Measurements from ENCODE around the gene PLXND1.
A peak's percentile ranks its signal among the peaks of the same experiment; 100 is the strongest.

Gene PLXND1

DNA sequence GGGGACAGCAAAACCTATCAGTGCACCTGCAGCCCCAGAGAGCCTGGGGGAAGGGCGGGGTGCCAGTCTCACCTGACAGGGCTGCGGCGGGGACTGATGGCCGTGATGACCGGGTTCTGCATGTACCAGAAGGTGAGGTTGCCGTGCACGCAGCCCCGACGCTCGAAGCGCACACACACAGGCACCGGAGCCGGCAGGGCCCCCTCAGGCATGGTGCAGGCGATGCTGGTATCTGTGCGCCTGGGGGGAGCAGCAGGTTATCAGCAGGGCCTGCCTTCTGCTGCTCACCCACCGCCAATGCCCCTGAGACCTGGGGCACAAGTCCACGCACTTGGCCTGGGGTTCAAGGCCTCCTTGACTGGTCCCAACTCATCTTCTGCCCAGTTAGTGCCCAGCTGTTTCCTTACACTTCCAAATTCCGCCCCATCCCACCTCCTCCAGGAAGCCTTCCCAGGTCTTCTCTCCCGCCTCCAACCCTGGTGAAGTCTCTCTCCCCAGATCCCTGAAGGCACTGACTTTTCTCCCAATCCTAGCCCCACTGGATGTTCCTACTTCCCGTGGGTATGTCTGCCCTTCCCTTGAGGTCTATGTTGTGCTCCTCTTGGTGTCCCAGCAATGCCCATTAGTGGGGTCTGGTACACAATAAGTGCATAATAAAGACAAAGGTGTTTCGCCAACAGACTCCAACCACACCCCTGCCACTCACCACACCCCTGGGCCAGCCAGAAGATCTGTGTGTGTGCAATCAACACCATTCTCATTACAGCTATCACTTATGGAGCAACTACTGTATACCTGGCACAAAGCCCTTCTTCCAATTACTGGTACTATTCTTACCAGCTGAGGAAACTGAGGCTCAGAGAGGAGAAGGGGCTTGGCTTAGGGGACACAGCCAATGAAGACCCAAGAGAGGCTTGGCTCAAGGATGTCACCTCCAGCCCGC is 34.6 kb downstream of the PLXND1 start:
- Histone ChIP-seq H3K27me3 (ENCODE audit: control insufficient read depth in 1 of 2, insufficient read depth in 2 of 2, low read length in 2 of 2) (no peaks in the 10 kb centered on the region), H3K9ac (ENCODE audit: low read length in 2 of 2) (no peak overlapping the region), H3K36me3 (ENCODE audit: control insufficient read depth in 2 of 2, insufficient read depth in 2 of 2, low read length in 2 of 2) (peaks cover 0 to 5% of the 10 kb centered on the region in 2 donors), H3K27ac (ENCODE audit: low read length) (no peak overlapping the region), H3K4me1 (ENCODE audit: control insufficient read depth, insufficient read depth, low read length) (peaks cover 5% of the 10 kb centered on the region), H3K4me3 (ENCODE audit: low read length in 2 of 2) (no peak overlapping the region), H3K9me3 (ENCODE audit: control insufficient read depth in 2 of 2, low read length in 2 of 2) (no peaks in the 10 kb centered on the region)

GRCh38 chr3:129569856-129570255 is 36.6 kb downstream of the PLXND1 start:
- Histone ChIP-seq H3K9me3 (ENCODE audit: control insufficient read depth in 2 of 2, low read length in 2 of 2) (no peaks in the 10 kb centered on the region), H3K4me1 (ENCODE audit: control insufficient read depth, insufficient read depth, low read length) (peaks cover 16% of the 10 kb centered on the region), H3K9ac (ENCODE audit: low read length in 2 of 2) (no peak overlapping the region), H3K27ac (ENCODE audit: low read length) (no peak overlapping the region), H3K27me3 (ENCODE audit: control insufficient read depth in 1 of 2, insufficient read depth in 2 of 2, low read length in 2 of 2) (no peaks in the 10 kb centered on the region), H3K36me3 (ENCODE audit: control insufficient read depth in 2 of 2, insufficient read depth in 2 of 2, low read length in 2 of 2) (peaks cover 0 to 8% of the 10 kb centered on the region in 2 donors), H3K4me3 (ENCODE audit: low read length in 2 of 2) (no peak overlapping the region)

DNA sequence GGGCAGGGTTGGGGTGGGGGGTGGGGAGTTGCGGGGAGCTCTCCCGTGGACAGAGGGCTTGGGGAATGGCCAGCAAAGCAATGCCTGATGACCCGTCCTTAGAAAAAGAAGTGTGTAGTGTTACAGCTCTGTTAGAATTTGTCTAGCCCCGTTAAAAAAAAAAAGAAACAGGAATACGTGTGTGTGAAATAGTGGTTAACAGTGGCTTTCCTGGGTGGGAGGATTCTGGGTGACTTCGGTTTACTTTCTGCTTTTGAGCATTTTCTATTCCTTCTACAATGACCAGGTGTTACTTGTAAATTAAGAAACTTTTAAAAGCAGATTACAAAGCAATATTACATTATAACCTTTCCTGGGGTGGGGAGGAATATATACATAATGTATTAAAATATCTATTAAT is 38.5 kb downstream of the PLXND1 start:
- no peak overlapping the region for H3K9ac ChIP-seq (ENCODE audit: low read length in 2 of 2)
- H3K27me3 ChIP-seq (ENCODE audit: control insufficient read depth in 1 of 2, insufficient read depth in 2 of 2, low read length in 2 of 2) = no peaks in the 10 kb centered on the region
- H3K9me3 ChIP-seq (ENCODE audit: control insufficient read depth in 2 of 2, low read length in 2 of 2) = no peaks in the 10 kb centered on the region
- no peak overlapping the region for H3K4me3 ChIP-seq (ENCODE audit: low read length in 2 of 2)
- peaks cover 0 to 4% of the 10 kb centered on the region in 2 donors for H3K36me3 ChIP-seq (ENCODE audit: control insufficient read depth in 2 of 2, insufficient read depth in 2 of 2, low read length in 2 of 2)
- no peak overlapping the region for H3K27ac ChIP-seq (ENCODE audit: low read length)
- H3K4me1 ChIP-seq (ENCODE audit: control insufficient read depth, insufficient read depth, low read length) = peaks cover 26% of the 10 kb centered on the region

- H3K36me3 ChIP-seq (ENCODE audit: control insufficient read depth in 2 of 2, insufficient read depth in 2 of 2, low read length in 2 of 2) = peaks cover 0 to 4% of the 10 kb centered on the region in 2 donors
- no peaks in the 10 kb centered on the region for H3K27me3 ChIP-seq (ENCODE audit: control insufficient read depth in 1 of 2, insufficient read depth in 2 of 2, low read length in 2 of 2)
- peaks cover 28% of the 10 kb centered on the region for H3K4me1 ChIP-seq (ENCODE audit: control insufficient read depth, insufficient read depth, low read length)
- H3K27ac ChIP-seq (ENCODE audit: low read length) = no peak overlapping the region
- H3K4me3 ChIP-seq (ENCODE audit: low read length in 2 of 2) = no peak overlapping the region
- no peak overlapping the region for H3K9ac ChIP-seq (ENCODE audit: low read length in 2 of 2)
- no peaks in the 10 kb centered on the region for H3K9me3 ChIP-seq (ENCODE audit: control insufficient read depth in 2 of 2, low read length in 2 of 2)
Measured at GRCh38 chr3:129567176-129567705, 39.2 kb downstream of the PLXND1 start.

DNA sequence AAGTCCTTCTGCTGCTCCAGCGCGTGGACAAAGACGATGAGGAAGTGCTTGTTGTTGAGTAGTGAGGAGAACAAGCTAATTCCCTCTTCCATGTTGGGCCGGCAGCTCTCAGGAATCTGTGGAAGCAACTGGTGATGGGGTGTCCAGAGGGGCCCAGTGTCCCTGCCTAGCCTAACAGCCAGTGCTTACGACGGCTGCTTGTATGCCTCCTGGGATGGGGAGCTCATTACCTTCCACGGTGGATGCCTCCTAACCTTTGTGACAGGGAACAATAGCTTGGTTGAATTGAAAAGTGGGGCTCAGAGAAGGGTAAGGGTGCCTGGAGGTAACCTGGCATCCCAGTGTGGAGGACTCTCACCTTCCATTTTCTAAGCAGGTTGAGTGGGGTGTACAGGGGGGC is 40.6 kb downstream of the PLXND1 start:
- H3K4me1 ChIP-seq (ENCODE audit: control insufficient read depth, insufficient read depth, low read length) = peaks cover 39% of the 10 kb centered on the region
- H3K27ac ChIP-seq (ENCODE audit: low read length) = no peak overlapping the region

GRCh38 chr3:129564981-129565644 is 41.4 kb downstream of the PLXND1 start:
- Histone ChIP-seq H3K9me3 (ENCODE audit: control insufficient read depth in 2 of 2, low read length in 2 of 2) (no peaks in the 10 kb centered on the region), H3K36me3 (ENCODE audit: control insufficient read depth in 2 of 2, insufficient read depth in 2 of 2, low read length in 2 of 2) (peaks cover 0 to 3% of the 10 kb centered on the region in 2 donors), H3K27me3 (ENCODE audit: control insufficient read depth in 1 of 2, insufficient read depth in 2 of 2, low read length in 2 of 2) (no peaks in the 10 kb centered on the region), H3K27ac (ENCODE audit: low read length) (no peak overlapping the region), H3K4me3 (ENCODE audit: low read length in 2 of 2) (no peak overlapping the region), H3K4me1 (ENCODE audit: control insufficient read depth, insufficient read depth, low read length) (peaks cover 47% of the 10 kb centered on the region), H3K9ac (ENCODE audit: low read length in 2 of 2) (peak overlapping the region in 1 of 2 donors; percentile 13)

More for the DNA sequence above, 40.6 kb downstream of the PLXND1 start:
- no peaks in the 10 kb centered on the region for H3K9me3 ChIP-seq (ENCODE audit: control insufficient read depth in 2 of 2, low read length in 2 of 2)
- H3K9ac ChIP-seq (ENCODE audit: low read length in 2 of 2) = no peak overlapping the region
- peaks cover 0 to 3% of the 10 kb centered on the region in 2 donors for H3K36me3 ChIP-seq (ENCODE audit: control insufficient read depth in 2 of 2, insufficient read depth in 2 of 2, low read length in 2 of 2)
- H3K4me3 ChIP-seq (ENCODE audit: low read length in 2 of 2) = no peak overlapping the region
- no peaks in the 10 kb centered on the region for H3K27me3 ChIP-seq (ENCODE audit: control insufficient read depth in 1 of 2, insufficient read depth in 2 of 2, low read length in 2 of 2)

GRCh38 chr3:129563850-129564535 is 42.5 kb downstream of the PLXND1 start:
- Histone ChIP-seq H3K27me3 (ENCODE audit: control insufficient read depth in 1 of 2, insufficient read depth in 2 of 2, low read length in 2 of 2) (no peaks in the 10 kb centered on the region), H3K36me3 (ENCODE audit: control insufficient read depth in 2 of 2, insufficient read depth in 2 of 2, low read length in 2 of 2) (peaks cover 0 to 5% of the 10 kb centered on the region in 2 donors), H3K27ac (ENCODE audit: low read length) (no peak overlapping the region), H3K4me1 (ENCODE audit: control insufficient read depth, insufficient read depth, low read length) (peaks cover 58% of the 10 kb centered on the region), H3K9ac (ENCODE audit: low read length in 2 of 2) (no peak overlapping the region), H3K9me3 (ENCODE audit: control insufficient read depth in 2 of 2, low read length in 2 of 2) (no peaks in the 10 kb centered on the region), H3K4me3 (ENCODE audit: low read length in 2 of 2) (no peak overlapping the region)

DNA sequence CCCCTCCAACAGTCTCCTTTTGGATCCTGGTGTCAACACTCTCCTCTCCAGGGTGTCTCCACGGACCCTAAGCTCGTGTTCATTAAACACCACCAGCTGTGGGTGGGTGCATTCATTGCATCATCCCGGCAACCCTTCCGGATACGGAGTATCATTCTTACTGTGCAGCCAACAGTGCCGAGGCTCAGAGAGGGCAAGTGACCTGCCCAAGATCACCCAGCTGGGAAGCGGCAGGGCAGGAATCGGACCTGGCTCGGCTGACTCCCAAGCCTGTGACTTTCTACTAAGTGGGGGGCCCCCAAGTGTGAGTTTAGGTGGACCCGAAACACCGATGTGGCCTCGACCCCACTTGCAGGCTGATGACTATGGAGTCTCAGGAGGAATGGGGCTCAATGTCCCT is 43.1 kb downstream of the PLXND1 start:
- Histone ChIP-seq H3K4me3 (ENCODE audit: low read length in 2 of 2) (no peak overlapping the region), H3K27ac (ENCODE audit: low read length) (no peak overlapping the region), H3K27me3 (ENCODE audit: control insufficient read depth in 1 of 2, insufficient read depth in 2 of 2, low read length in 2 of 2) (no peaks in the 10 kb centered on the region), H3K36me3 (ENCODE audit: control insufficient read depth in 2 of 2, insufficient read depth in 2 of 2, low read length in 2 of 2) (peaks cover 0 to 5% of the 10 kb centered on the region in 2 donors), H3K9me3 (ENCODE audit: control insufficient read depth in 2 of 2, low read length in 2 of 2) (no peaks in the 10 kb centered on the region), H3K9ac (ENCODE audit: low read length in 2 of 2) (no peak overlapping the region), H3K4me1 (ENCODE audit: control insufficient read depth, insufficient read depth, low read length) (peaks cover 63% of the 10 kb centered on the region)

DNA sequence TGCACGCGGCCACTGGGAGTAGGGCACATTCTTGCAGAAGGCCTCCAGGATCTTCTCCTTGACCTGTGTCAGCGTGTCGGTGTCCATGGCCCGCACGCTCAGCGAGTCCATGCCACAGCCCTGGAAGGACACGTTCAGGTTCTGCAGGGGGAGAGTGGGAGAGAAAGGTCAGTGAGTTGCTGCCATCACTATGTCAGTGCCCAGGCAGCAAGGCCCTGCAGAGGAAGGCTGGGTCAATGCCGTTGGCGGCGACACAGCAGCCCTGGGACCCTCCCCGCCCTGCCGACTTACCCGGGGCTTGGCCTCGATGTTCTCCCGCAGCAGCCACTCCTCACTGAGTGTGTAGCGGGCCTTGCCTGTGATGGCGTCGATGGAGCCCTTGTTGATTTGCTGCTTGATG is 43.7 kb downstream of the PLXND1 start:
- no peak overlapping the region for H3K9ac ChIP-seq (ENCODE audit: low read length in 2 of 2)
- no peaks in the 10 kb centered on the region for H3K27me3 ChIP-seq (ENCODE audit: control insufficient read depth in 1 of 2, insufficient read depth in 2 of 2, low read length in 2 of 2)
- H3K4me3 ChIP-seq (ENCODE audit: low read length in 2 of 2) = no peak overlapping the region
- H3K9me3 ChIP-seq (ENCODE audit: control insufficient read depth in 2 of 2, low read length in 2 of 2) = no peaks in the 10 kb centered on the region
- peaks cover 66% of the 10 kb centered on the region for H3K4me1 ChIP-seq (ENCODE audit: control insufficient read depth, insufficient read depth, low read length)
- H3K36me3 ChIP-seq (ENCODE audit: control insufficient read depth in 2 of 2, insufficient read depth in 2 of 2, low read length in 2 of 2) = peaks cover 0 to 7% of the 10 kb centered on the region in 2 donors
- no peak overlapping the region for H3K27ac ChIP-seq (ENCODE audit: low read length)

- H3K27me3 ChIP-seq (ENCODE audit: control insufficient read depth in 1 of 2, insufficient read depth in 2 of 2, low read length in 2 of 2) = no peaks in the 10 kb centered on the region
- H3K9me3 ChIP-seq (ENCODE audit: control insufficient read depth in 2 of 2, low read length in 2 of 2) = no peaks in the 10 kb centered on the region
- peaks cover 0 to 9% of the 10 kb centered on the region in 2 donors for H3K36me3 ChIP-seq (ENCODE audit: control insufficient read depth in 2 of 2, insufficient read depth in 2 of 2, low read length in 2 of 2)
- H3K4me3 ChIP-seq (ENCODE audit: low read length in 2 of 2) = no peak overlapping the region
- H3K4me1 ChIP-seq (ENCODE audit: control insufficient read depth, insufficient read depth, low read length) = peaks cover 65% of the 10 kb centered on the region
- no peak overlapping the region for H3K27ac ChIP-seq (ENCODE audit: low read length)
- peak overlapping the region in 1 of 2 donors; percentile 36 for H3K9ac ChIP-seq (ENCODE audit: low read length in 2 of 2)
Measured at GRCh38 chr3:129561619-129562248, 44.7 kb downstream of the PLXND1 start.

All from stomach smooth muscle (tissue), 2 donors.